Mucosa of stomach (tissue), 1 donor: Measurements from ENCODE around the gene LRRN4.

ENCODE experiments used
- H3K27me3 ChIP-seq: one replicate; pipeline ENCODE4 v1.7.0; 2013; ENCODE audit warnings: mild to moderate bottlenecking, low read length; ENCODE audit not compliant: control insufficient read depth, insufficient read depth
- H3K36me3 ChIP-seq: one replicate; pipeline ENCODE4 v1.7.0; 2013; ENCODE audit warnings: low read length; ENCODE audit not compliant: control insufficient read depth, insufficient read depth
- H3K4me1 ChIP-seq: one replicate; pipeline ENCODE4 v1.7.0; 2013; ENCODE audit warnings: mild to moderate bottlenecking, low read length; ENCODE audit not compliant: control insufficient read depth, insufficient read depth
- H3K4me3 ChIP-seq: one replicate; pipeline ENCODE4 v1.7.0; 2013; ENCODE audit warnings: low read length
- H3K9ac ChIP-seq: one replicate; pipeline ENCODE4 v1.7.0; 2013; ENCODE audit warnings: mild to moderate bottlenecking, low read length, moderate library complexity
- H3K9me3 ChIP-seq: one replicate; pipeline ENCODE4 v1.7.0; 2013; ENCODE audit warnings: mild to moderate bottlenecking, low read length, moderate library complexity; ENCODE audit not compliant: control insufficient read depth
- donor health status: Pancreatic carcinoma.

The LRRN4 gene

GRCh38 chr20:6024768-6025167, 29.1 kb downstream of the LRRN4 start:
- H3K9me3 ChIP-seq: no peaks in the 10 kb centered on the region
- no peaks in the 10 kb centered on the region for H3K27me3 ChIP-seq
- no peaks in the 10 kb centered on the region for H3K4me1 ChIP-seq
- no peak overlapping the region for H3K4me3 ChIP-seq
- H3K36me3 ChIP-seq: no peaks in the 10 kb centered on the region
- H3K9ac ChIP-seq: no peak overlapping the region

GRCh38 chr20:6017880-6018279, 36.0 kb downstream of the LRRN4 start:
- Histone ChIP-seq H3K27me3 (no peaks in the 10 kb centered on the region), H3K9me3 (no peaks in the 10 kb centered on the region), H3K4me3 (no peak overlapping the region), H3K9ac (no peak overlapping the region), H3K36me3 (no peaks in the 10 kb centered on the region), H3K4me1 (no peaks in the 10 kb centered on the region)

DNA sequence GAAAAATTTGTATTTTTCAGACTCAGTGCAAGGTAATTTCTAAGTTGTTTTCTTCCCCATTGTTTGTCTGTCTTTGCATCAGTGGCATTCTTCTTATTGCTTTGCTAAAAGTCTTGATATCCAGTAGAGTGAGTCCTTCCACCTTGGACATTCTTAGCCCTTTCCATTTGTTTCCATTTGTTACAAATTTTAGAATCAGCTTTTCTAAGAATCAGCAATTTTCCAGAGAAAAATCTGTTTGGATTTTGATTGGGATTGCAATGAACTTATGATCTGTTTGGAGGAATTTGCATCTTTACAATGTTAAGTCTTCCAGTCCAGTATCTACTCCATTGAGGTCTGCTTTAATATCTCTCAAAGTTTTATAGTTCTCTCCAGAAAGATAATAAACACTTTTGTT, 36.4 kb downstream of the LRRN4 start:
- Histone ChIP-seq H3K4me1 (no peaks in the 10 kb centered on the region), H3K9me3 (no peaks in the 10 kb centered on the region), H3K36me3 (peaks cover 4% of the 10 kb centered on the region), H3K4me3 (no peak overlapping the region), H3K27me3 (no peaks in the 10 kb centered on the region), H3K9ac (no peak overlapping the region)

DNA sequence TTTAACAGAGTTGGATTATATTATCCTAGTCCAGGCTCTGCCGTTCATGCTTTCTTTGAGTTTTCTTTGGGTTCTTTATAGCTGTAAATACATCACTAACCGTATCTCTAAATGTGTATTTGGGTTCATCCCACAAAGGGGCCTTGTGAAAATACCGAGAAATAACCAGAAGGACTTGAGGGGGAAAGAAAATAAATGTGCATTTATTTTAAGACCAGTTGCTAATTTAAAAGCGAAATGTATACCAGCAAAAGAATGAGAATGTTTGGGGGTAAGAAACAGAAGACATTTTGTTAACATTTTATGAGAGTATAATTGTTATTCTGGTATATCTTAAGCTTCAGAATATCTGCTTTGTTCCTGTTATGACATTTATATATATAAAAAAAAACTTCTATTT, 38.9 kb downstream of the LRRN4 start:
- no peaks in the 10 kb centered on the region for H3K9me3 ChIP-seq
- no peaks in the 10 kb centered on the region for H3K4me1 ChIP-seq
- peaks cover 6% of the 10 kb centered on the region for H3K36me3 ChIP-seq
- H3K4me3 ChIP-seq: no peak overlapping the region
- no peaks in the 10 kb centered on the region for H3K27me3 ChIP-seq
- H3K9ac ChIP-seq: no peak overlapping the region

DNA sequence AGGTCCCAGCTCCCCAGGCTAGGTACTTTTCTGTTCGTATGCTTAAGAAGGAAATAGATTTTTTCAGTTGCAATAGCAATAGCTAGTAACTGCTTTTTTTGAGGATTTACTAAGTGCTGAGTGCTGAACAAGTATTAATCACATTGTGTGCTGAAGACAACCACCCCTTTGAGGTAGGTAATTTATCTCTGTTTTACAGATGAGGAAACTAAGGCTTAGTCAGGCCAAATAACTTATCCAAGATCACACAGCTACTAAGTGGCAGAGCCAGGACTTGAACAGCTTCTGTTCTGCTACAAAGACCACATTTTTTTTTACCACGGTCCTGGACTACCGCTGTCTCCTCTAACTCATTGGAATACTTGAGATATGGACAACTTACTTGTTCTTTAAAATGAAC, 39.8 kb downstream of the LRRN4 start:
- Histone ChIP-seq H3K27me3 (no peaks in the 10 kb centered on the region), H3K4me1 (no peaks in the 10 kb centered on the region), H3K9me3 (no peaks in the 10 kb centered on the region), H3K4me3 (no peak overlapping the region), H3K36me3 (peaks cover 6% of the 10 kb centered on the region), H3K9ac (no peak overlapping the region)

- peaks cover 1% of the 10 kb centered on the region for H3K4me1 ChIP-seq
- H3K9me3 ChIP-seq: no peaks in the 10 kb centered on the region
- no peaks in the 10 kb centered on the region for H3K27me3 ChIP-seq
- no peak overlapping the region for H3K9ac ChIP-seq
- H3K36me3 ChIP-seq: peaks cover 6% of the 10 kb centered on the region
- no peak overlapping the region for H3K4me3 ChIP-seq
Observed at GRCh38 chr20:6012179-6012578, 41.7 kb downstream of the LRRN4 start.

- Histone ChIP-seq H3K4me3 (no peak overlapping the region), H3K9ac (no peak overlapping the region), H3K27me3 (no peaks in the 10 kb centered on the region), H3K9me3 (no peaks in the 10 kb centered on the region), H3K4me1 (peaks cover 3% of the 10 kb centered on the region), H3K36me3 (peaks cover 6% of the 10 kb centered on the region)
Observed at GRCh38 chr20:6008254-6008653, 45.6 kb downstream of the LRRN4 start.

- H3K9me3 ChIP-seq: no peaks in the 10 kb centered on the region
- peak overlapping the region; percentile 23 for H3K4me3 ChIP-seq
- no peak overlapping the region for H3K9ac ChIP-seq
- H3K27me3 ChIP-seq: no peaks in the 10 kb centered on the region
- peaks cover 3% of the 10 kb centered on the region for H3K36me3 ChIP-seq
- peaks cover 3% of the 10 kb centered on the region for H3K4me1 ChIP-seq
Observed at GRCh38 chr20:6007529-6008103, 46.2 kb downstream of the LRRN4 start.

- Histone ChIP-seq H3K9me3 (no peaks in the 10 kb centered on the region), H3K4me3 (peak overlapping the region; percentile 23), H3K27me3 (no peaks in the 10 kb centered on the region), H3K9ac (peak overlapping the region; percentile 73), H3K36me3 (no peaks in the 10 kb centered on the region), H3K4me1 (peaks cover 3% of the 10 kb centered on the region)
Observed at GRCh38 chr20:6007094-6007528, 46.7 kb downstream of the LRRN4 start.

DNA sequence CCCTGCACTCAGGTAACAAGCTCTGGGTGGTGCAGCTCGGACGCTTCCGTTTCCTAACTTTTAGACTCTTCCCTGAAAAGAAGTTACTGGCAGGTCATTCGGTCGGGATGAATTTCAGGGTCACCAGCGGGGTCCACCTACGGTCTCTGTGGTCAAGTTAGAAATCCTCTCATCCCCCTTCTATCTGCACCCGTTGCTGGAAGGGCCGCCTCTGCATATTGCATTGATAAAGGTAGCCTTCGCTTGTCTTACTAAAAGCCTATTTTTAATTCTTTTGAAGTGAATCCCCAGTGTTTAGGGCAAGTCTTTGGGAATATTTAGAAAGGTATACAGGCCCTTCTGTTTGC, 47.3 kb downstream of the LRRN4 start:
- Histone ChIP-seq H3K36me3 (no peaks in the 10 kb centered on the region), H3K9ac (peak overlapping the region; percentile 73), H3K9me3 (no peaks in the 10 kb centered on the region), H3K27me3 (no peaks in the 10 kb centered on the region), H3K4me1 (peaks cover 3% of the 10 kb centered on the region), H3K4me3 (peak overlapping the region; percentile 23)

GRCh38 chr20:6000871-6001270, 53.0 kb downstream of the LRRN4 start:
- Histone ChIP-seq H3K9me3 (no peaks in the 10 kb centered on the region), H3K36me3 (no peaks in the 10 kb centered on the region), H3K4me3 (no peak overlapping the region), H3K4me1 (no peaks in the 10 kb centered on the region), H3K27me3 (no peaks in the 10 kb centered on the region), H3K9ac (no peak overlapping the region)

DNA sequence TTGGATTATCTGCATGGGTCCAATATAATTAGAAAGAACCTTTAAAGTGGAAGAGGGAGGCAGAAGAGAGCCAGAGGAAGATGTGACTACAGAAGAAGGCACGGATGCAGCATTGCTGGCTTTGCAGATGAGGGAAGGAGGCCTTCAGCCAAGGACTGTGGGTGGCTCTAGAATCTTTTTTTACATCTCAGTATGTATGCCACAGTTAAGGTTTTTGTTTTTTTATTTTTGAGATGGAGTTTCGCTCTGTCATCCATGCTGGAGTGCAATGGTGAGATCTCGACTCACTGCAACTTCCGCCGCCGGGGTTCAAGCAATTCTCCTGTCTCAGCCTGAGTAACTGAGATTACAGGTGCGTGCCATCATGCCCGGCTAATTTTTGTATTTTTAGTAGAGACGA, 54.1 kb downstream of the LRRN4 start:
- Histone ChIP-seq H3K36me3 (no peaks in the 10 kb centered on the region), H3K4me1 (no peaks in the 10 kb centered on the region), H3K9me3 (no peaks in the 10 kb centered on the region), H3K4me3 (no peak overlapping the region), H3K9ac (no peak overlapping the region), H3K27me3 (no peaks in the 10 kb centered on the region)

- Histone ChIP-seq H3K36me3 (no peaks in the 10 kb centered on the region), H3K4me3 (no peak overlapping the region), H3K9ac (no peak overlapping the region), H3K9me3 (no peaks in the 10 kb centered on the region), H3K27me3 (no peaks in the 10 kb centered on the region), H3K4me1 (no peaks in the 10 kb centered on the region)
Observed at GRCh38 chr20:5996765-5997164, 57.1 kb downstream of the LRRN4 start.
